Measurements from ENCODE around the gene GAA. TPM values are rescaled to one million over a fixed set of nuclear protein-coding genes. Genes with fewer than 3 reads are reported as not detected.

GAA gene
- polyA plus RNA-seq, 1 experiment, result 3.8 TPM

- TF ChIP-seq, protein P1, sequence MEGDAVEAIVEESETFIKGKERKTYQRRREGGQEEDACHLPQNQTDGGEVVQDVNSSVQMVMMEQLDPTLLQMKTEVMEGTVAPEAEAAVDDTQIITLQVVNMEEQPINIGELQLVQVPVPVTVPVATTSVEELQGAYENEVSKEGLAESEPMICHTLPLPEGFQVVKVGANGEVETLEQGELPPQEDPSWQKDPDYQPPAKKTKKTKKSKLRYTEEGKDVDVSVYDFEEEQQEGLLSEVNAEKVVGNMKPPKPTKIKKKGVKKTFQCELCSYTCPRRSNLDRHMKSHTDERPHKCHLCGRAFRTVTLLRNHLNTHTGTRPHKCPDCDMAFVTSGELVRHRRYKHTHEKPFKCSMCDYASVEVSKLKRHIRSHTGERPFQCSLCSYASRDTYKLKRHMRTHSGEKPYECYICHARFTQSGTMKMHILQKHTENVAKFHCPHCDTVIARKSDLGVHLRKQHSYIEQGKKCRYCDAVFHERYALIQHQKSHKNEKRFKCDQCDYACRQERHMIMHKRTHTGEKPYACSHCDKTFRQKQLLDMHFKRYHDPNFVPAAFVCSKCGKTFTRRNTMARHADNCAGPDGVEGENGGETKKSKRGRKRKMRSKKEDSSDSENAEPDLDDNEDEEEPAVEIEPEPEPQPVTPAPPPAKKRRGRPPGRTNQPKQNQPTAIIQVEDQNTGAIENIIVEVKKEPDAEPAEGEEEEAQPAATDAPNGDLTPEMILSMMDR (IDR thresholded peaks at IDR 0.05; ENCODE audit: low read depth, low read length), result no peak
- Histone ChIP-seq H3K27ac (ENCODE audit: low read depth, low read length) (no peak overlapping the region), H3K4me3 (ENCODE audit: low read depth, low read length) (no peak overlapping the region), H3K27me3 (ENCODE audit: control insufficient read depth, insufficient read depth, low read length) (no peaks in the 10 kb centered on the region), H3K9me3 (ENCODE audit: control insufficient read depth, insufficient read depth, low read length) (no peaks in the 10 kb centered on the region; the same call in 1 of the 2 replicates)
- ChIA-PET POLR2A (no interaction called here), CTCF (no interaction called here)
- no peak for DNase-seq (ENCODE audit: low read depth, low spot score)
These were observed 4.8 kb downstream of the GAA start for GRCh38 chr17:80106176-80106575.

- CTCF ChIA-PET, result no interaction called here
- no peak for DNase-seq (ENCODE audit: low read depth, low spot score)
- Histone ChIP-seq H3K27me3 (ENCODE audit: control insufficient read depth, insufficient read depth, low read length) (no peaks in the 10 kb centered on the region), H3K9me3 (ENCODE audit: control insufficient read depth, insufficient read depth, low read length) (no peaks in the 10 kb centered on the region; the same call in 1 of the 2 replicates), H3K27ac (ENCODE audit: low read depth, low read length) (no peak overlapping the region), H3K4me3 (ENCODE audit: low read depth, low read length) (no peak overlapping the region)
- TF ChIP-seq, protein P1 (IDR thresholded peaks at IDR 0.05; ENCODE audit: low read depth, low read length), result no peak
- POLR2A ChIA-PET, result no interaction called here
These were observed 5.4 kb downstream of the GAA start for GRCh38 chr17:80106751-80107150.

- no peak overlapping the region for H3K4me3 ChIP-seq (ENCODE audit: low read depth, low read length)
- POLR2A ChIA-PET, result no interaction called here
- H3K9me3 ChIP-seq (ENCODE audit: control insufficient read depth, insufficient read depth, low read length), result no peaks in the 10 kb centered on the region; the same call in 1 of the 2 replicates
- TF ChIP-seq, protein P1 (IDR thresholded peaks at IDR 0.05; ENCODE audit: low read depth, low read length), result no peak
- CTCF ChIA-PET, result no interaction called here
- H3K27ac ChIP-seq (ENCODE audit: low read depth, low read length), result no peak overlapping the region
- H3K27me3 ChIP-seq (ENCODE audit: control insufficient read depth, insufficient read depth, low read length), result no peaks in the 10 kb centered on the region
- DNase-seq (ENCODE audit: low read depth, low spot score), result no peak
These were observed 6.0 kb downstream of the GAA start for GRCh38 chr17:80107231-80108021.

DNA sequence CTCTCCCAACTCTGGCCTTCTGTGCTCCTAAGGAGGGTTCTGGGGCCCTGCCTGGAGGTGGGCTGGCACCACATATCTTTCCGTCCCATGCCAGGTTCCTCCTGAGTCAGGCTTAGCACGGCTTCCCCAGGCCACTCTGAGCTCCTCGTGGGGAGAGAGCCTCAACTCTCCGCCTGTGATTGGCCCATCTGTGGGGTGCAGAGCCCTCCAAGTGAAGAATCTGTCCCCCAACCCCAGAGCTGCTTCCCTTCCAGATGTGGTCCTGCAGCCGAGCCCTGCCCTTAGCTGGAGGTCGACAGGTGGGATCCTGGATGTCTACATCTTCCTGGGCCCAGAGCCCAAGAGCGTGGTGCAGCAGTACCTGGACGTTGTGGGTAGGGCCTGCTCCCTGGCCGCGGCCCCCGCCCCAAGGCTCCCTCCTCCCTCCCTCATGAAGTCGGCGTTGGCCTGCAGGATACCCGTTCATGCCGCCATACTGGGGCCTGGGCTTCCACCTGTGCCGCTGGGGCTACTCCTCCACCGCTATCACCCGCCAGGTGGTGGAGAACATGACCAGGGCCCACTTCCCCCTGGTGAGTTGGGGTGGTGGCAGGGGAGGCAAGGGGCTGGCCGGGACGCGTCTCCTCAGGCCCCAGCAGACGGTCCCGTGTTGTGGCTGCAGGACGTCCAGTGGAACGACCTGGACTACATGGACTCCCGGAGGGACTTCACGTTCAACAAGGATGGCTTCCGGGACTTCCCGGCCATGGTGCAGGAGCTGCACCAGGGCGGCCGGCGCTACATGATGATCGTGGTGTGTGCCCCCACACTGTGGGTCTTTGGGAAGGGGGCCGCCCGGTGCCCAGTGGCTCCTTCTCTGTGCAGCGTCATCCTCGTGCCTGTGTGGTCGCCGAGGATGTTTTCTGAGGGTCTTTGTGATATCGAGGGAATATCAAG is 6.9 kb downstream of the GAA start:
- Histone ChIP-seq H3K27me3 (ENCODE audit: control insufficient read depth, insufficient read depth, low read length) (no peaks in the 10 kb centered on the region), H3K4me3 (ENCODE audit: low read depth, low read length) (no peak overlapping the region), H3K27ac (ENCODE audit: low read depth, low read length) (no peak overlapping the region), H3K9me3 (ENCODE audit: control insufficient read depth, insufficient read depth, low read length) (no peaks in the 10 kb centered on the region; the same call in 1 of the 2 replicates)
- no peak for DNase-seq (ENCODE audit: low read depth, low spot score)
- ChIA-PET CTCF (no interaction called here), POLR2A (no interaction called here)
- TF ChIP-seq, protein P1 (IDR thresholded peaks at IDR 0.05; ENCODE audit: low read depth, low read length), result no peak

Measured in AG04450 (cell line).